Stomach (tissue), 4 donors: ENCODE data around the gene REV3L.

Experiments
- EP300 ChIP-seq: sonication (generic); formaldehyde crosslinking; IDR thresholded peaks from one replicate; pipeline ENCODE4 v1.6.1; 2017; ENCODE audit warnings: antibody characterized with exemption
- POLR2A ChIP-seq, 4 donors: fragments of 450-650 bp; IDR thresholded peaks; one replicate each; pipeline ENCODE4 v1.6.1; 2016; ENCODE audit warnings: antibody characterized with exemption in 4 of 4, control low read depth in 2 of 4, mild to moderate bottlenecking in 1 of 4, moderate library complexity in 1 of 4
- POLR2AphosphoS5 ChIP-seq, 3 donors: sonication (generic); formaldehyde crosslinking; IDR thresholded peaks; one replicate each; pipeline ENCODE4 v1.6.1; 2016; ENCODE audit warnings: antibody characterized with exemption in 3 of 3
- TF ChIP-seq, protein P1 (sequence below), 7 experiments: fragments of 450-650 bp in 4 of 7; fragments of 200-600 bp in 3 of 7; sonication (generic) in 3 of 7; IDR thresholded peaks; one replicate each; pipeline ENCODE4 v1.5.1; 2016 to 2019; ENCODE audit warnings: antibody characterized with exemption in 7 of 7, control low read depth in 2 of 7, mild to moderate bottlenecking in 1 of 7

DNA sequence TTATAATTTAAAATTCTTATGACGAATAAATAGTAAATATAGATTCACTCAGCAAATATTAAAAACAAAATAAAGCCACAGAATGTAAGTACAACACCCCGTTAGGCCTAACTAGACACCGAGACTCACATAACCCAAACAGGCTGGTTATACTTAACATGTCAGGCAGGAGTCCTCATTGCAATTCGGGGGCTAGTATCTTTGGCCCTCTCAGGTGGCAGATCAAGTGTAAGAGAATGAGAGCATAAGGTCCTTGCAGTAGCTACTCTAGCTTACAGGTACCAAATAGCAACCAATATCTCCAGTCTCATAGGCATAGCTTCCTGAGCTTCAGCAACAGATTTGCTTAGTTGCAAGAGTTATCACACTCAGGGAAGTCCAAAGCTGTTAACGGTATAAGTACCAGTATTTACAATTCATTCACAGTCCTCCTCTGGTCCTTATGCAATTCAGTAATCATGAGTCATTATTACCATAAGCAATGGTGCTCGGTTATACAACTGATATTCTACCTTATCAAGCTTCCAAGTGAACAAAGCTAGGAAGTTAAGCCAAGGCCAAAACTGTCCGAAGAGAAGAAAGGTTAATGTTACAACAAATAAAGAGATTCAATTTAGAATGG, 20.1 kb downstream of the REV3L start:
- no peak for TF ChIP-seq POLR2A (IDR thresholded peaks at IDR 0.05)
- TF ChIP-seq, protein P1, sequence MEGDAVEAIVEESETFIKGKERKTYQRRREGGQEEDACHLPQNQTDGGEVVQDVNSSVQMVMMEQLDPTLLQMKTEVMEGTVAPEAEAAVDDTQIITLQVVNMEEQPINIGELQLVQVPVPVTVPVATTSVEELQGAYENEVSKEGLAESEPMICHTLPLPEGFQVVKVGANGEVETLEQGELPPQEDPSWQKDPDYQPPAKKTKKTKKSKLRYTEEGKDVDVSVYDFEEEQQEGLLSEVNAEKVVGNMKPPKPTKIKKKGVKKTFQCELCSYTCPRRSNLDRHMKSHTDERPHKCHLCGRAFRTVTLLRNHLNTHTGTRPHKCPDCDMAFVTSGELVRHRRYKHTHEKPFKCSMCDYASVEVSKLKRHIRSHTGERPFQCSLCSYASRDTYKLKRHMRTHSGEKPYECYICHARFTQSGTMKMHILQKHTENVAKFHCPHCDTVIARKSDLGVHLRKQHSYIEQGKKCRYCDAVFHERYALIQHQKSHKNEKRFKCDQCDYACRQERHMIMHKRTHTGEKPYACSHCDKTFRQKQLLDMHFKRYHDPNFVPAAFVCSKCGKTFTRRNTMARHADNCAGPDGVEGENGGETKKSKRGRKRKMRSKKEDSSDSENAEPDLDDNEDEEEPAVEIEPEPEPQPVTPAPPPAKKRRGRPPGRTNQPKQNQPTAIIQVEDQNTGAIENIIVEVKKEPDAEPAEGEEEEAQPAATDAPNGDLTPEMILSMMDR (IDR thresholded peaks at IDR 0.05): no peak
- no peak for TF ChIP-seq EP300
- peak in 2 of 3 donors; percentile 56 to 87 for TF ChIP-seq POLR2AphosphoS5 (IDR thresholded peaks at IDR 0.05)
